ENCODE data around the gene TPX2.
"Not testable (repeated sequence)": the region's sequence is repeated elsewhere in the genome, so short reads cannot be mapped to it uniquely, and the experiment has no call there.

The TPX2 gene

GRCh38 chr20:31824125-31824485, 85.0 kb downstream of the TPX2 start:
- no peak for DNase-seq (ENCODE audit: low spot score)
- TF ChIP-seq CTCF (IDR thresholded peaks at IDR 0.05; ENCODE audit: borderline replicate concordance, control extremely low read depth, extremely low read depth, insufficient read depth, missing control alignments) = no peak
- in situ Hi-C loops (cut with MboI; ENCODE audit: low sequenced_read_pairs, unreplicated experiment) = no loop called here

- DNase-seq (ENCODE audit: low spot score) = no peak
- TF ChIP-seq CTCF (IDR thresholded peaks at IDR 0.05; ENCODE audit: borderline replicate concordance, control extremely low read depth, extremely low read depth, insufficient read depth, missing control alignments) = no peak
- in situ Hi-C loops (cut with MboI; ENCODE audit: low sequenced_read_pairs, unreplicated experiment) = loop anchor here (25.0 kb wide), 1 partner anchor 838 kb away; the partner anchor contains the start of gene C20orf203
Observed at GRCh38 chr20:31824554-31825313, 85.6 kb downstream of the TPX2 start.

- TF ChIP-seq CTCF (IDR thresholded peaks at IDR 0.05; ENCODE audit: borderline replicate concordance, control extremely low read depth, extremely low read depth, insufficient read depth, missing control alignments) = no peak
- in situ Hi-C loops (cut with MboI; ENCODE audit: low sequenced_read_pairs, unreplicated experiment) = loop anchor here (25.0 kb wide), 1 partner anchor 836 kb away; the partner anchor contains the start of gene C20orf203
- DNase-seq (ENCODE audit: low spot score) = no peak
Observed at GRCh38 chr20:31826074-31826473, 87.0 kb downstream of the TPX2 start.

- TF ChIP-seq CTCF (IDR thresholded peaks at IDR 0.05; ENCODE audit: borderline replicate concordance, control extremely low read depth, extremely low read depth, insufficient read depth, missing control alignments) = no peak
- DNase-seq (ENCODE audit: low spot score) = no peak
- in situ Hi-C loops (cut with MboI; ENCODE audit: low sequenced_read_pairs, unreplicated experiment) = loop anchor here (25.0 kb wide), 1 partner anchor 835 kb away; the partner anchor contains the start of gene C20orf203
Observed at GRCh38 chr20:31827059-31827458, 88.0 kb downstream of the TPX2 start.

- in situ Hi-C loops (cut with MboI; ENCODE audit: low sequenced_read_pairs, unreplicated experiment) = loop anchor here (25.0 kb wide), 1 partner anchor 834 kb away; the partner anchor contains the start of gene C20orf203
- DNase-seq (ENCODE audit: low spot score) = not testable (repeated sequence)
Observed at GRCh38 chr20:31828016-31828415, 88.9 kb downstream of the TPX2 start.

GRCh38 chr20:31829731-31830130, 90.6 kb downstream of the TPX2 start:
- no peak for TF ChIP-seq CTCF (IDR thresholded peaks at IDR 0.05; ENCODE audit: borderline replicate concordance, control extremely low read depth, extremely low read depth, insufficient read depth, missing control alignments)
- DNase-seq (ENCODE audit: low spot score) = no peak
- in situ Hi-C loops (cut with MboI; ENCODE audit: low sequenced_read_pairs, unreplicated experiment) = loop anchor here (10.0 to 25.0 kb wide), 2 partner anchors 195 to 833 kb away; partner anchors contain the start of gene C20orf203

- in situ Hi-C loops (cut with MboI; ENCODE audit: low sequenced_read_pairs, unreplicated experiment) = loop anchor here (10.0 to 25.0 kb wide), 2 partner anchors 194 to 832 kb away; partner anchors contain the start of gene C20orf203
- TF ChIP-seq CTCF (IDR thresholded peaks at IDR 0.05; ENCODE audit: borderline replicate concordance, control extremely low read depth, extremely low read depth, insufficient read depth, missing control alignments) = no peak
- no peak for DNase-seq (ENCODE audit: low spot score)
Observed at GRCh38 chr20:31830406-31830981, 91.4 kb downstream of the TPX2 start.

Measured in GM13976 (cell line).